ENCODE results near the gene ELANE.

GRCh38 chr19:900302-901111 lies 48.4 kb downstream of the ELANE start:
- no peak for TF ChIP-seq ZFP30 (CRISPR knock-in tag; IDR thresholded peaks at IDR 0.05)
- no peak for TF ChIP-seq PATZ1 (CRISPR knock-in tag; IDR thresholded peaks at IDR 0.05; ENCODE audit: borderline replicate concordance)
- TF ChIP-seq CSDC2 (CRISPR knock-in tag; IDR thresholded peaks at IDR 0.05), result no peak
- no peak for TF ChIP-seq GLIS3 (CRISPR knock-in tag; IDR thresholded peaks at IDR 0.05)
- TF ChIP-seq ZFP3 (CRISPR knock-in tag; IDR thresholded peaks at IDR 0.05), result no peak
- no peak for TF ChIP-seq BACH2 (CRISPR knock-in tag; IDR thresholded peaks at IDR 0.05; ENCODE audit: borderline replicate concordance)
- no peak for TF ChIP-seq TSHZ2 (CRISPR knock-in tag; IDR thresholded peaks at IDR 0.05)
- no peak for TF ChIP-seq SNAI2 (CRISPR knock-in tag; IDR thresholded peaks at IDR 0.05)

All from SK-N-SH treated with all-trans-retinoic acid at 6 μM for 48 hours (cell line).